Measurements from ENCODE around the gene TNFRSF6B.
"Not testable (repeated sequence)": the region's sequence is repeated elsewhere in the genome, so short reads cannot be mapped to it uniquely, and the experiment has no call there.

Gene TNFRSF6B

GRCh38 chr20:63706852-63707557 is 10.6 kb downstream of the TNFRSF6B start:
- H3K4me3 ChIP-seq (ENCODE audit: low read depth in 1 of 2, low read length in 2 of 2) = peak overlapping the region; percentile 65 to 92
- H3K27me3 ChIP-seq (ENCODE audit: low read depth, low read length) = no peaks in the 10 kb centered on the region
- H3K36me3 ChIP-seq (ENCODE audit: control insufficient read depth in 1 of 2, insufficient read depth in 2 of 2, low read length in 2 of 2) = peaks cover 23 to 55% of the 10 kb centered on the region in 2 donors
- H3K27ac ChIP-seq (ENCODE audit: low read length) = peak overlapping the region; percentile 75
- H3K9me3 ChIP-seq (ENCODE audit: control insufficient read depth in 1 of 2, low read length in 2 of 2) = no peaks in the 10 kb centered on the region
- peaks cover 9 to 31% of the 10 kb centered on the region in 2 donors for H3K4me1 ChIP-seq (ENCODE audit: control insufficient read depth in 1 of 2, insufficient read depth in 2 of 2, low read length in 2 of 2)

- Histone ChIP-seq H3K9me3 (ENCODE audit: control insufficient read depth in 1 of 2, low read length in 2 of 2) (no peaks in the 10 kb centered on the region), H3K4me1 (ENCODE audit: control insufficient read depth in 1 of 2, insufficient read depth in 2 of 2, low read length in 2 of 2) (peaks cover 9 to 31% of the 10 kb centered on the region in 2 donors), H3K4me3 (ENCODE audit: low read depth in 1 of 2, low read length in 2 of 2) (peak within 1 kb of the TSS; percentile 65 to 92), H3K27me3 (ENCODE audit: low read depth, low read length) (no peaks in the 10 kb centered on the region), H3K27ac (ENCODE audit: low read length) (peak within 1 kb of the TSS; percentile 75), H3K36me3 (ENCODE audit: control insufficient read depth in 1 of 2, insufficient read depth in 2 of 2, low read length in 2 of 2) (peaks cover 23 to 60% of the 10 kb centered on the region in 2 donors)
Observed at GRCh38 chr20:63707558-63708300, 11.3 kb downstream of the TNFRSF6B start, which contains the start of the genes ARFRP1 and ZGPAT. Gene ARFRP1, minus strand, starts transcription at chr20:63707976. Its CDS starts 885 bp downstream, at chr20:63707091. Gene ZGPAT, plus strand, starts transcription at chr20:63708039. Its CDS starts 542 bp downstream, at chr20:63708581.

GRCh38 chr20:63708301-63709148 is 12.1 kb downstream of the TNFRSF6B start:
- Histone ChIP-seq H3K4me3 (ENCODE audit: low read depth in 1 of 2, low read length in 2 of 2) (peak overlapping the region; percentile 60 to 92), H3K36me3 (ENCODE audit: control insufficient read depth in 1 of 2, insufficient read depth in 2 of 2, low read length in 2 of 2) (peaks cover 23 to 56% of the 10 kb centered on the region in 2 donors), H3K4me1 (ENCODE audit: control insufficient read depth in 1 of 2, insufficient read depth in 2 of 2, low read length in 2 of 2) (peaks cover 9 to 31% of the 10 kb centered on the region in 2 donors), H3K9me3 (ENCODE audit: control insufficient read depth in 1 of 2, low read length in 2 of 2) (no peaks in the 10 kb centered on the region), H3K27ac (ENCODE audit: low read length) (no peak overlapping the region), H3K27me3 (ENCODE audit: low read depth, low read length) (no peaks in the 10 kb centered on the region)

GRCh38 chr20:63709149-63709527 is 12.7 kb downstream of the TNFRSF6B start:
- H3K36me3 ChIP-seq (ENCODE audit: control insufficient read depth in 1 of 2, insufficient read depth in 2 of 2, low read length in 2 of 2) = peaks cover 23 to 53% of the 10 kb centered on the region in 2 donors
- peak overlapping the region; percentile 60 to 92 for H3K4me3 ChIP-seq (ENCODE audit: low read depth in 1 of 2, low read length in 2 of 2)
- H3K27ac ChIP-seq (ENCODE audit: low read length) = no peak overlapping the region
- no peaks in the 10 kb centered on the region for H3K9me3 ChIP-seq (ENCODE audit: control insufficient read depth in 1 of 2, low read length in 2 of 2)
- H3K4me1 ChIP-seq (ENCODE audit: control insufficient read depth in 1 of 2, insufficient read depth in 2 of 2, low read length in 2 of 2) = peaks cover 9 to 31% of the 10 kb centered on the region in 2 donors
- no peaks in the 10 kb centered on the region for H3K27me3 ChIP-seq (ENCODE audit: low read depth, low read length)

- no peak overlapping the region for H3K4me3 ChIP-seq (ENCODE audit: low read depth in 1 of 2, low read length in 2 of 2)
- peaks cover 0 to 10% of the 10 kb centered on the region in 2 donors for H3K9me3 ChIP-seq (ENCODE audit: control insufficient read depth in 1 of 2, low read length in 2 of 2)
- H3K36me3 ChIP-seq (ENCODE audit: control insufficient read depth in 1 of 2, insufficient read depth in 2 of 2, low read length in 2 of 2) = peaks cover 8 to 52% of the 10 kb centered on the region in 2 donors
- peaks cover 8 to 27% of the 10 kb centered on the region in 2 donors for H3K4me1 ChIP-seq (ENCODE audit: control insufficient read depth in 1 of 2, insufficient read depth in 2 of 2, low read length in 2 of 2)
- H3K27ac ChIP-seq (ENCODE audit: low read length) = no peak overlapping the region
- H3K27me3 ChIP-seq (ENCODE audit: low read depth, low read length) = no peaks in the 10 kb centered on the region
Observed at GRCh38 chr20:63711085-63711645, 14.7 kb downstream of the TNFRSF6B start.

- Histone ChIP-seq H3K27me3 (ENCODE audit: low read depth, low read length) (no peaks in the 10 kb centered on the region), H3K36me3 (ENCODE audit: control insufficient read depth in 1 of 2, insufficient read depth in 2 of 2, low read length in 2 of 2) (peaks cover 4 to 51% of the 10 kb centered on the region in 2 donors), H3K9me3 (ENCODE audit: control insufficient read depth in 1 of 2, low read length in 2 of 2) (peaks cover 0 to 10% of the 10 kb centered on the region in 2 donors)
Observed at GRCh38 chr20:63712191-63712590, 15.7 kb downstream of the TNFRSF6B start.

GRCh38 chr20:63714858-63715257 is 18.4 kb downstream of the TNFRSF6B start:
- Histone ChIP-seq H3K27me3 (ENCODE audit: low read depth, low read length) (no peaks in the 10 kb centered on the region), H3K27ac (ENCODE audit: low read length) (no peak overlapping the region), H3K4me1 (ENCODE audit: control insufficient read depth in 1 of 2, insufficient read depth in 2 of 2, low read length in 2 of 2) (no peaks in the 10 kb centered on the region), H3K4me3 (ENCODE audit: low read depth in 1 of 2, low read length in 2 of 2) (peak overlapping the region in 1 of 2 donors; percentile 28), H3K9me3 (ENCODE audit: control insufficient read depth in 1 of 2, low read length in 2 of 2) (peaks cover 0 to 14% of the 10 kb centered on the region in 2 donors), H3K36me3 (ENCODE audit: control insufficient read depth in 1 of 2, insufficient read depth in 2 of 2, low read length in 2 of 2) (peaks cover 4 to 72% of the 10 kb centered on the region in 2 donors)

More at GRCh38 chr20:63712191-63712590, 15.7 kb downstream of the TNFRSF6B start:
- no peak overlapping the region for H3K4me3 ChIP-seq (ENCODE audit: low read depth in 1 of 2, low read length in 2 of 2)
- peaks cover 3 to 17% of the 10 kb centered on the region in 2 donors for H3K4me1 ChIP-seq (ENCODE audit: control insufficient read depth in 1 of 2, insufficient read depth in 2 of 2, low read length in 2 of 2)
- no peak overlapping the region for H3K27ac ChIP-seq (ENCODE audit: low read length)

- Histone ChIP-seq H3K36me3 (ENCODE audit: control insufficient read depth in 1 of 2, insufficient read depth in 2 of 2, low read length in 2 of 2) (peaks cover 3 to 53% of the 10 kb centered on the region in 2 donors), H3K4me1 (ENCODE audit: control insufficient read depth in 1 of 2, insufficient read depth in 2 of 2, low read length in 2 of 2) (no peaks in the 10 kb centered on the region), H3K27ac (ENCODE audit: low read length) (no peak overlapping the region), H3K4me3 (ENCODE audit: low read depth in 1 of 2, low read length in 2 of 2) (no peak overlapping the region), H3K27me3 (ENCODE audit: low read depth, low read length) (no peaks in the 10 kb centered on the region), H3K9me3 (ENCODE audit: control insufficient read depth in 1 of 2, low read length in 2 of 2) (peaks cover 0 to 14% of the 10 kb centered on the region in 2 donors)
Observed at GRCh38 chr20:63718996-63719395, 22.5 kb downstream of the TNFRSF6B start.

- not testable (repeated sequence) for H3K4me1 ChIP-seq (ENCODE audit: control insufficient read depth in 1 of 2, insufficient read depth in 2 of 2, low read length in 2 of 2); H3K4me3 ChIP-seq (ENCODE audit: low read depth in 1 of 2, low read length in 2 of 2); H3K27me3 ChIP-seq (ENCODE audit: low read depth, low read length); H3K27ac ChIP-seq (ENCODE audit: low read length)
- Histone ChIP-seq H3K36me3 (ENCODE audit: control insufficient read depth in 1 of 2, insufficient read depth in 2 of 2, low read length in 2 of 2) (peaks cover 3 to 20% of the 10 kb centered on the region in 2 donors), H3K9me3 (ENCODE audit: control insufficient read depth in 1 of 2, low read length in 2 of 2) (peaks cover 0 to 12% of the 10 kb centered on the region in 2 donors)
Observed at GRCh38 chr20:63722967-63723622, 26.6 kb downstream of the TNFRSF6B start.

GRCh38 chr20:63730189-63730733 is 33.8 kb downstream of the TNFRSF6B start:
- not testable (repeated sequence) for H3K4me3 ChIP-seq (ENCODE audit: low read depth in 1 of 2, low read length in 2 of 2); H3K27me3 ChIP-seq (ENCODE audit: low read depth, low read length); H3K4me1 ChIP-seq (ENCODE audit: control insufficient read depth in 1 of 2, insufficient read depth in 2 of 2, low read length in 2 of 2); H3K9me3 ChIP-seq (ENCODE audit: control insufficient read depth in 1 of 2, low read length in 2 of 2); H3K27ac ChIP-seq (ENCODE audit: low read length)
- H3K36me3 ChIP-seq (ENCODE audit: control insufficient read depth in 1 of 2, insufficient read depth in 2 of 2, low read length in 2 of 2) = peaks cover 12 to 23% of the 10 kb centered on the region in 2 donors

All from muscle layer of duodenum (tissue), 2 donors.